Lower lobe of right lung (tissue), 2 donors: ENCODE measurements around the gene MPND. TPM values are rescaled to one million over a fixed set of nuclear protein-coding genes. Genes with fewer than 3 reads are reported as not detected.

Source experiments
- ATAC-seq, 2 donors: fragments of 200-7000 bp; cut with Tn5 transposase; one replicate each; pipeline ENCODE4 v1.9.1; 2020 to 2022; ENCODE audit warnings: mild to moderate bottlenecking in 2 of 2, moderate library complexity in 2 of 2
- DNase-seq: peaks from one replicate; pipeline ENCODE4 v3.0.0-alpha.2; 2020
- H3K27ac ChIP-seq: fragments of 200-600 bp; one replicate; pipeline ENCODE4 v1.8.0; 2022
- H3K27me3 ChIP-seq: fragments of 200-600 bp; one replicate; pipeline ENCODE4 v1.8.0; 2022; ENCODE audit warnings: low read depth
- H3K36me3 ChIP-seq: fragments of 200-600 bp; one replicate; pipeline ENCODE4 v1.8.0; 2022; ENCODE audit warnings: mild to moderate bottlenecking
- H3K4me1 ChIP-seq: fragments of 200-600 bp; one replicate; pipeline ENCODE4 v1.8.0; 2022
- H3K4me3 ChIP-seq: fragments of 200-600 bp; one replicate; pipeline ENCODE4 v1.8.0; 2022; ENCODE audit warnings: mild to moderate bottlenecking
- H3K9me3 ChIP-seq: fragments of 200-600 bp; one replicate; pipeline ENCODE4 v1.8.0; 2022
- CTCF ChIP-seq: fragments of 200-600 bp; IDR thresholded peaks from one replicate; pipeline ENCODE4 v1.8.0; 2022; ENCODE audit warnings: antibody characterized with exemption, mild to moderate bottlenecking
- intact Hi-C: fragments of 100-400 bp; cut with DNase I; formaldehyde crosslinking; loops from one replicate; pipeline ENCODE4 v1.11.0; 2022
- total RNA-seq: library from RNA; stranded (reverse); fragmentation: NEBNext Ultra II Directional; extraction: Animal tissue kit (Norgen Biotek cat#: 25700); gene quantifications from one replicate; pipeline ENCODE4 v1.2.1, GENCODE V29; 2021
- donor health status: DM: no; HTN: yes; CAD: no; lungs with severe emphysema.

Gene MPND
- total RNA-seq, 1 donor from 2014 or later: 41.2 TPM

GRCh38 chr19:4376991-4377781 lies 33.8 kb downstream of the MPND start:
- intact Hi-C loops: no loop called here
- peaks cover 77% of the 10 kb centered on the region for H3K4me1 ChIP-seq
- TF ChIP-seq CTCF: no peak
- DNase-seq (no peak), ATAC-seq (no peak)
- no peaks in the 10 kb centered on the region for H3K36me3 ChIP-seq
- no peak overlapping the region for H3K4me3 ChIP-seq
- no peaks in the 10 kb centered on the region for H3K27me3 ChIP-seq
- H3K27ac ChIP-seq: peak overlapping the region; percentile 41
- no peaks in the 10 kb centered on the region for H3K9me3 ChIP-seq

GRCh38 chr19:4378886-4379285 lies 35.5 kb downstream of the MPND start:
- ATAC-seq: no peak

GRCh38 chr19:4379383-4380253 lies 36.3 kb downstream of the MPND start:
- ATAC-seq: peak; percentile 67 to 75
- Histone ChIP-seq H3K27me3 (no peaks in the 10 kb centered on the region), H3K9me3 (no peaks in the 10 kb centered on the region), H3K4me1 (peaks cover 53% of the 10 kb centered on the region), H3K4me3 (peak overlapping the region; percentile 2), H3K27ac (peak overlapping the region; percentile 82), H3K36me3 (peaks cover 15% of the 10 kb centered on the region)
- no peak for TF ChIP-seq CTCF
- intact Hi-C loops: no loop called here
- peak; percentile 81 for DNase-seq

More at GRCh38 chr19:4378886-4379285, 35.5 kb downstream of the MPND start:
- no peak for DNase-seq
- Histone ChIP-seq H3K27ac (peak overlapping the region; percentile 82), H3K36me3 (peaks cover 8% of the 10 kb centered on the region), H3K4me3 (no peak overlapping the region), H3K27me3 (no peaks in the 10 kb centered on the region), H3K9me3 (no peaks in the 10 kb centered on the region), H3K4me1 (peaks cover 60% of the 10 kb centered on the region)
- TF ChIP-seq CTCF: no peak
- intact Hi-C loops: no loop called here

- peak overlapping the region; percentile 82 for H3K27ac ChIP-seq
- H3K4me1 ChIP-seq: peaks cover 46% of the 10 kb centered on the region
- DNase-seq: peak; percentile 73
These were observed 36.9 kb downstream of the MPND start for GRCh38 chr19:4380254-4380727.

More at GRCh38 chr19:4380254-4380727, 36.9 kb downstream of the MPND start:
- peaks cover 18% of the 10 kb centered on the region for H3K36me3 ChIP-seq
- no peaks in the 10 kb centered on the region for H3K9me3 ChIP-seq
- intact Hi-C loops: no loop called here
- ATAC-seq: peak; percentile 29 to 33
- TF ChIP-seq CTCF: no peak
- no peaks in the 10 kb centered on the region for H3K27me3 ChIP-seq
- peak overlapping the region; percentile 2 for H3K4me3 ChIP-seq
